Measurements from ENCODE around the gene SSBP1. TPM values are rescaled to one million over a fixed set of nuclear protein-coding genes. Genes with fewer than 3 reads are reported as not detected.
A peak's percentile ranks its signal among the peaks of the same experiment; 100 is the strongest.

The SSBP1 gene
- total RNA-seq, 1 experiment from 2014 or later = 245 TPM

- TF ChIP-seq ZNF532 (CRISPR knock-in tag; IDR thresholded peaks at IDR 0.05; ENCODE audit: borderline replicate concordance) = no peak
- no peak for TF ChIP-seq CREM (CRISPR knock-in tag; IDR thresholded peaks at IDR 0.05)
- no peak for TF ChIP-seq ERG (CRISPR knock-in tag; IDR thresholded peaks at IDR 0.05)
- no peak for TF ChIP-seq ETV6 (CRISPR knock-in tag; IDR thresholded peaks at IDR 0.05)
- TF ChIP-seq ATF2 (CRISPR knock-in tag; IDR thresholded peaks at IDR 0.05; ENCODE audit: borderline replicate concordance, low read depth) = no peak
Observed at GRCh38 chr7:141700296-141700847, 37.8 kb upstream of the SSBP1 start (continued).

GRCh38 chr7:141700848-141701371, 37.2 kb upstream of the SSBP1 start:
- ChIA-PET CTCF (interaction anchor here (0.9 to 2.8 kb wide), 6 partner anchors 9 to 85 kb away, joined by 3 to 20 read pairs (median 4); partner anchors contain the start of gene SSBP1), POLR2A (interaction anchor here (0.5 to 1.8 kb wide), 4 partner anchors 30 to 777 kb away, joined by 3 to 6 read pairs (median 4); partner anchors contain the start of gene SSBP1)
- ATAC-seq (peak; percentile 10), DNase-seq (ENCODE audit: low spot score) (peak; percentile 14)
- Mint-ChIP-seq H3K36me3 (no peaks in the 10 kb centered on the region), H3K27me3 (ENCODE audit: low read depth) (peaks cover 18% of the 10 kb centered on the region), H3K27ac (no peak overlapping the region), H3K9me3 (no peaks in the 10 kb centered on the region), H3K4me3 (peak overlapping the region; percentile 79), H3K4me1 (peaks cover 47% of the 10 kb centered on the region)
- TF ChIP-seq E2F4 (CRISPR knock-in tag; IDR thresholded peaks at IDR 0.05; ENCODE audit: borderline replicate concordance, low read depth) (no peak), NFATC4 (CRISPR knock-in tag; IDR thresholded peaks at IDR 0.05) (no peak), JUN (CRISPR knock-in tag; IDR thresholded peaks at IDR 0.05) (no peak), USF1 (CRISPR knock-in tag; IDR thresholded peaks at IDR 0.05) (no peak)

- TF ChIP-seq ZNF121 (CRISPR knock-in tag; IDR thresholded peaks at IDR 0.05) (no peak), ZNF423 (CRISPR knock-in tag; IDR thresholded peaks at IDR 0.05) (no peak; the same call in 1 of the 2 replicates), CDX4 (CRISPR knock-in tag; IDR thresholded peaks at IDR 0.05; ENCODE audit: borderline replicate concordance) (no peak), FOXK1 (CRISPR knock-in tag; IDR thresholded peaks at IDR 0.05) (0 out of 2 replicates have a peak, but pooled peaks have one; percentile 24), NFE2L1 (CRISPR knock-in tag; IDR thresholded peaks at IDR 0.05) (no peak)
- ChIA-PET CTCF (interaction anchor here (0.9 to 2.8 kb wide), 6 partner anchors 9 to 84 kb away, joined by 3 to 20 read pairs (median 4); partner anchors contain the start of gene SSBP1), POLR2A (interaction anchor here (0.8 to 1.8 kb wide), 3 partner anchors 29 to 36 kb away, joined by 3 to 6 read pairs (median 4); partner anchors contain the start of gene SSBP1)
- Mint-ChIP-seq H3K9me3 (no peaks in the 10 kb centered on the region), H3K36me3 (no peaks in the 10 kb centered on the region), H3K4me1 (peaks cover 45% of the 10 kb centered on the region), H3K4me3 (peak overlapping the region; percentile 64), H3K27ac (no peak overlapping the region), H3K27me3 (ENCODE audit: low read depth) (peaks cover 18% of the 10 kb centered on the region)
- ATAC-seq (peak; percentile 76), DNase-seq (ENCODE audit: low spot score) (peak; percentile 55)
Observed at GRCh38 chr7:141701489-141702046, 36.6 kb upstream of the SSBP1 start.

All from WTC11 (cell line).